GM12891 (cell line): ENCODE results near the gene GADD45B.

Experiments
- PAX5 ChIP-seq: IDR thresholded peaks from 2 replicates; pipeline ENCODE4 v1.6.1; 2011; ENCODE audit warnings: low read length, moderate library complexity, mild to moderate bottlenecking; ENCODE audit not compliant: insufficient read depth, severe bottlenecking
- POLR2A ChIP-seq: IDR thresholded peaks from 2 replicates; pipeline ENCODE4 v1.6.1; 2011; ENCODE audit warnings: low read depth, low read length, control low read depth
- POLR2AphosphoS5 ChIP-seq: IDR thresholded peaks from 2 replicates; pipeline ENCODE4 v1.6.1; 2011; ENCODE audit warnings: low read depth, low read length, control low read depth

DNA sequence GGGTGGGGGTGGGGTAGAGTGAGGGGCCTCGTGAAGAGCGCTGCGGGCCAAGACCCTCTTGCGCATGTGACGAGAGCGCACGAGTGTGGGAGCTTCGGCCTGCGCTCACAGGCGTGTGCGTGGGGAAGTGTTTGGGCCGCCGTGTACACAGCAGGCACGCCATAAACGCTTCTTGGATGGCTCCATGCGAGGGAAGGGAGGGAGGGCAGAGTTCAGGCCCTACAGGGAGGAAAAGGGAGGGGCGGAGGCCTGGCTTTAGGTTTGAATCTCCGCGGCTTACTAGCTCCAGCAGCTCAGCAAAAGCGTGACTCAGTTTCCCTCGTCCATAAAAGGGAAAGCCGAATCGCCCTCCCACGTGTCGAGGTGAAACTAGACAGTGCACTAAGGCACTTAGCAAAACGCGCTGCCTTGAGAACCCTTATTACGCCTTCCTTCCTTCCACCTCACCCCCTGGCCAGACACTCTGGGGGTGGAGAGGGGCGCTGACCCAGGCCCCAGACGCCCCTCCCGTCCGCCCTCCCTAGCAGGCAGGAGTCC is 12.5 kb downstream of the GADD45B start:
- TF ChIP-seq POLR2AphosphoS5 (no peak), PAX5 (no peak), POLR2A (no peak)
